Measurements from ENCODE around the gene TRPC3.

DNA sequence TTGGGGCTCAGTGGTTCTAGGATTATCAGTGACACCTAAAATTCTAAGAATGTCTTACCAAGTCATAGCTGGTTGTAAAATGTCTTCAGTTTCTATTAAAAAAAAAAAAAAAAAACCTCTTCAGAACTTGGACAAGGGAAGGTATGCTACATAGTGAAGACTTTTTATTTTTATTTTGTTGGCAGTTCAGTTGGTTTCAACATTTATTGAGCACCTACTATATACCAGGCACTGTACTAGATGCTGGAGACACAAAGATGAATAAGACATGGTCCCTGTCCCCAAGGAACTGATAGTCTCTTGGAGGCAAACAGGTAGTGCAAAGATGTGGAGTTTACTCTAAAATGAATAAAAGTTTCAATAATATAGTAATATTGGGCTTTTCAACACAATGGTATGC, 72.7 kb downstream of the TRPC3 start:
- TF ChIP-seq, protein P1, sequence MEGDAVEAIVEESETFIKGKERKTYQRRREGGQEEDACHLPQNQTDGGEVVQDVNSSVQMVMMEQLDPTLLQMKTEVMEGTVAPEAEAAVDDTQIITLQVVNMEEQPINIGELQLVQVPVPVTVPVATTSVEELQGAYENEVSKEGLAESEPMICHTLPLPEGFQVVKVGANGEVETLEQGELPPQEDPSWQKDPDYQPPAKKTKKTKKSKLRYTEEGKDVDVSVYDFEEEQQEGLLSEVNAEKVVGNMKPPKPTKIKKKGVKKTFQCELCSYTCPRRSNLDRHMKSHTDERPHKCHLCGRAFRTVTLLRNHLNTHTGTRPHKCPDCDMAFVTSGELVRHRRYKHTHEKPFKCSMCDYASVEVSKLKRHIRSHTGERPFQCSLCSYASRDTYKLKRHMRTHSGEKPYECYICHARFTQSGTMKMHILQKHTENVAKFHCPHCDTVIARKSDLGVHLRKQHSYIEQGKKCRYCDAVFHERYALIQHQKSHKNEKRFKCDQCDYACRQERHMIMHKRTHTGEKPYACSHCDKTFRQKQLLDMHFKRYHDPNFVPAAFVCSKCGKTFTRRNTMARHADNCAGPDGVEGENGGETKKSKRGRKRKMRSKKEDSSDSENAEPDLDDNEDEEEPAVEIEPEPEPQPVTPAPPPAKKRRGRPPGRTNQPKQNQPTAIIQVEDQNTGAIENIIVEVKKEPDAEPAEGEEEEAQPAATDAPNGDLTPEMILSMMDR (conservative IDR thresholded peaks at IDR 0.05), result no peak
- TF ChIP-seq EZH2 (IDR thresholded peaks at IDR 0.05; ENCODE audit: low read depth), result no peak
